IMR-90 (cell line): ENCODE results near the gene BTBD17.

Experiments used
- BHLHE40 ChIP-seq: fragments of 150-350 bp; IDR thresholded peaks from 2 replicates; pipeline ENCODE4 v1.6.1; 2016; ENCODE audit warnings: mild to moderate bottlenecking, low read depth, low read length
- MAFK ChIP-seq: IDR thresholded peaks from 2 replicates; pipeline ENCODE4 v1.6.1; 2012; ENCODE audit warnings: low read depth, low read length, improper control_type of control experiment
- POLR2A ChIP-seq: IDR thresholded peaks from 2 replicates; pipeline ENCODE4 v1.6.1; 2012; ENCODE audit warnings: mild to moderate bottlenecking, low read depth, low read length
- TF ChIP-seq, protein P1 (sequence below): conservative IDR thresholded peaks from 2 replicates; pipeline ENCODE4 v1.5.1; 2012; ENCODE audit warnings: mild to moderate bottlenecking, low read depth, low read length, improper control_type of control experiment

DNA sequence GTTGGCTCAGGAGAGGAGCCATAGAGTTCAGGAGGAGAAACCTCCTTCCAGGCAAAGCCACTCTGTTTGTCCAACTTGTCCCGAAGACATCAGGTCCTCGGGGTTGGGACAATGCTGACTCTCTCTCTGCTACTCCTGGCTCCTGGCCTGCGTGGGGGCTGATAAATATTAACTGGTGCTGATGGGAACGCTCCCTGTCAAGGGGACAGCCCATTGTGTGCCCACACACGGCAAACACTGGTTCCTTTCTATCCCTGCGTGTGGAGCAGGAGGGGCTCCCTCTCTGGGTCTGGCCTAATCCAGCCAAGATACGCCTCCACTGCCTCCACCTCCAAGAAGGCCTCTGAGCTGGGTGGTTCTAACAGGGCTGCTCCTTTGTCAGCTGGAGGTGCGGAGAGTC is 31.2 kb downstream of the BTBD17 start:
- no peak for TF ChIP-seq POLR2A
- TF ChIP-seq MAFK = no peak
- TF ChIP-seq, protein P1, sequence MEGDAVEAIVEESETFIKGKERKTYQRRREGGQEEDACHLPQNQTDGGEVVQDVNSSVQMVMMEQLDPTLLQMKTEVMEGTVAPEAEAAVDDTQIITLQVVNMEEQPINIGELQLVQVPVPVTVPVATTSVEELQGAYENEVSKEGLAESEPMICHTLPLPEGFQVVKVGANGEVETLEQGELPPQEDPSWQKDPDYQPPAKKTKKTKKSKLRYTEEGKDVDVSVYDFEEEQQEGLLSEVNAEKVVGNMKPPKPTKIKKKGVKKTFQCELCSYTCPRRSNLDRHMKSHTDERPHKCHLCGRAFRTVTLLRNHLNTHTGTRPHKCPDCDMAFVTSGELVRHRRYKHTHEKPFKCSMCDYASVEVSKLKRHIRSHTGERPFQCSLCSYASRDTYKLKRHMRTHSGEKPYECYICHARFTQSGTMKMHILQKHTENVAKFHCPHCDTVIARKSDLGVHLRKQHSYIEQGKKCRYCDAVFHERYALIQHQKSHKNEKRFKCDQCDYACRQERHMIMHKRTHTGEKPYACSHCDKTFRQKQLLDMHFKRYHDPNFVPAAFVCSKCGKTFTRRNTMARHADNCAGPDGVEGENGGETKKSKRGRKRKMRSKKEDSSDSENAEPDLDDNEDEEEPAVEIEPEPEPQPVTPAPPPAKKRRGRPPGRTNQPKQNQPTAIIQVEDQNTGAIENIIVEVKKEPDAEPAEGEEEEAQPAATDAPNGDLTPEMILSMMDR = no peak
- no peak for TF ChIP-seq BHLHE40
